ENCODE measurements around the gene VMA21.

The VMA21 gene

DNA sequence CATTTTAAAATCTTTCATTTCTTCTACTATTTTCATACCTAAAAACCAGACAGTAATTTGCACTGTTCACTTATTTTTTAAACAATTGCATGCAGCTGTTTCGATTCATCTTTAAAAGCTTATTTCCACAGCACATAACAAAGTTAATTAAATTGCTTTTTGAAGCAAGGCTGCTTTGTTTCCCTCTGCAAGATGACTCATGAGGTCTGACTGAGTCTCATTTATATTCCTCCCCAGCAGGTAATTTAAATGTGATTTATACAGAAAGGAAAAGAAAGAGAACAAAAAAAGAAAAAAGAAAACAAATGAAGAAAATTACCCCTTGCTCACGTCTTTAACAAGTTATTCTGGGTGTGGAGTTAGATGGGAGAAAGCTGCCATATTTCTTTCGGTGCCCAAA is 22.8 kb downstream of the VMA21 start:
- Mint-ChIP-seq H3K4me3 (no peak overlapping the region), H3K4me1 (no peaks in the 10 kb centered on the region), H3K27ac (no peak overlapping the region), H3K36me3 (ENCODE audit: low read depth) (no peaks in the 10 kb centered on the region), H3K27me3 (ENCODE audit: low read depth) (no peaks in the 10 kb centered on the region), H3K9me3 (peaks cover 3% of the 10 kb centered on the region)
- TF ChIP-seq, protein P1, sequence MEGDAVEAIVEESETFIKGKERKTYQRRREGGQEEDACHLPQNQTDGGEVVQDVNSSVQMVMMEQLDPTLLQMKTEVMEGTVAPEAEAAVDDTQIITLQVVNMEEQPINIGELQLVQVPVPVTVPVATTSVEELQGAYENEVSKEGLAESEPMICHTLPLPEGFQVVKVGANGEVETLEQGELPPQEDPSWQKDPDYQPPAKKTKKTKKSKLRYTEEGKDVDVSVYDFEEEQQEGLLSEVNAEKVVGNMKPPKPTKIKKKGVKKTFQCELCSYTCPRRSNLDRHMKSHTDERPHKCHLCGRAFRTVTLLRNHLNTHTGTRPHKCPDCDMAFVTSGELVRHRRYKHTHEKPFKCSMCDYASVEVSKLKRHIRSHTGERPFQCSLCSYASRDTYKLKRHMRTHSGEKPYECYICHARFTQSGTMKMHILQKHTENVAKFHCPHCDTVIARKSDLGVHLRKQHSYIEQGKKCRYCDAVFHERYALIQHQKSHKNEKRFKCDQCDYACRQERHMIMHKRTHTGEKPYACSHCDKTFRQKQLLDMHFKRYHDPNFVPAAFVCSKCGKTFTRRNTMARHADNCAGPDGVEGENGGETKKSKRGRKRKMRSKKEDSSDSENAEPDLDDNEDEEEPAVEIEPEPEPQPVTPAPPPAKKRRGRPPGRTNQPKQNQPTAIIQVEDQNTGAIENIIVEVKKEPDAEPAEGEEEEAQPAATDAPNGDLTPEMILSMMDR (IDR thresholded peaks at IDR 0.05; ENCODE audit: unreplicated experiment in 3 of 3), result no peak

DNA sequence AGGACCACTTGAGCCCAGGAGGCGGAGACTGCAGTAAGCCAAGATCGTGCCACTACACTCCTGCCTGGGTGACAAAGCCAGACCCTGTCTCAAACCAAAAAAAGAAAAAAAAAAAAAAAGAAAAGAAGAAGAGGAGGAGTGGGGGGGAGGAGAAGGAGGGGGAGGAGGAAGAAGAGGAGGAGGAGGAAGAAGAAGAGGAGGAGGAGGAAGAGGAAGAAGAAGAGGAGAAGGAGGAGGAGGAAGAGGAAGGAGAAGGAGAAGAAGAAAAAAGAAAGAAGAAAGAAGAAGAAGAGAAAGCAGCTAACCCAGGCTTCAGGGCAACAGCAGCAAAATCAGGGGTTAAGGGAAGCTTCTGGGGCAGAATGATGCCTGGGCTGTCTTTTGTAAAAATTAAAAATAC is 27.5 kb downstream of the VMA21 start:
- Mint-ChIP-seq H3K4me1 (no peaks in the 10 kb centered on the region), H3K36me3 (ENCODE audit: low read depth) (no peaks in the 10 kb centered on the region), H3K9me3 (peaks cover 3% of the 10 kb centered on the region), H3K4me3 (no peak overlapping the region), H3K27me3 (ENCODE audit: low read depth) (no peaks in the 10 kb centered on the region), H3K27ac (no peak overlapping the region)
- TF ChIP-seq, protein P1 (IDR thresholded peaks at IDR 0.05; ENCODE audit: unreplicated experiment in 3 of 3), result no peak

DNA sequence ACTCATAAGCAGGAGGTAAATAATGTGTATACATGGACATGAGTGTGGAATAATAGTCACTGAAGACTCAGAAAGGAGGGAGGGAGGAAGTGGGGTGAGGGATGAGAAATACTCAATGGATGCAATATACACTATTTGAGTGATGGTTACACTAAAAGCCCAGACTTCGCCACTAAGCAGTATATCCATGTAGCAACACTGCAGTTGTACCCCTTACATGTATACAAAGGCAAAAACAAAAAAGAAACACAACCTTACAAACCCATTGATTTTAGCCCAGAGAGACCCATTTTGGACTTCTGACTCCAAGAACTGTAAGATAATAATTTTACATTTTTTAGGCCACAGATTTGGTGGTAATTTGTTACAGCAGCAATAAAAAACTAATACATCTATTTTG is 51.5 kb downstream of the VMA21 start:
- TF ChIP-seq, protein P1 (IDR thresholded peaks at IDR 0.05; ENCODE audit: unreplicated experiment in 3 of 3), result no peak
- H3K4me3 Mint-ChIP-seq, result no peak overlapping the region
- H3K27ac Mint-ChIP-seq, result no peak overlapping the region
- H3K9me3 Mint-ChIP-seq, result peaks cover 17% of the 10 kb centered on the region
- H3K4me1 Mint-ChIP-seq, result no peaks in the 10 kb centered on the region
- no peaks in the 10 kb centered on the region for H3K27me3 Mint-ChIP-seq (ENCODE audit: low read depth)
- no peaks in the 10 kb centered on the region for H3K36me3 Mint-ChIP-seq (ENCODE audit: low read depth)

DNA sequence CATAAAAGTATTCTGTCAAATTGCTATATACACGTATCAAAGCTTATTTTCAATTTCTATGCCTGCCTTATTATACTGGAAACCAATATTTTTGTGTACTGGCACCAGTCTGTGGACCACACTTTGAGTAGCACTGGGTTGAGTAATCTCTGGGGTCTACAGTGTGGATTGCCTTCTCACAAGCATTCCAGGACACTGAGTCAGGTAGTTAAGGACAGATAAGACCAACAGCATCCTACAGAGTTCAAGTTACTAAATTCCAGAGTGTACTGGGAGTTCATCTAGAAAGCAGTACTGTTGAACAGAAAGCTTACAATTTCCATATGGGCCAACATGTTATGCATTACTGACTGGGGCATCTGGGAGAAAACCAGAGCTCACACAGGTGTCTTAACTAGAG is 61.8 kb downstream of the VMA21 start:
- Mint-ChIP-seq H3K36me3 (ENCODE audit: low read depth) (no peaks in the 10 kb centered on the region), H3K4me3 (no peak overlapping the region), H3K27me3 (ENCODE audit: low read depth) (no peaks in the 10 kb centered on the region), H3K27ac (no peak overlapping the region), H3K9me3 (peaks cover 4% of the 10 kb centered on the region), H3K4me1 (no peaks in the 10 kb centered on the region)
- TF ChIP-seq, protein P1 (IDR thresholded peaks at IDR 0.05; ENCODE audit: unreplicated experiment in 3 of 3), result no peak

Data from nephron (organoid).